ENCODE results near the gene EEF1AKMT3. TPM values are rescaled to one million over a fixed set of nuclear protein-coding genes. Genes with fewer than 3 reads are reported as not detected.

EEF1AKMT3 gene
- total RNA-seq, 1 donor from 2014 or later = 4.3 TPM

GRCh38 chr12:57735198-57735855, 37.1 kb upstream of the EEF1AKMT3 start:
- no peak for DNase-seq

GRCh38 chr12:57735952-57736740, 36.3 kb upstream of the EEF1AKMT3 start:
- DNase-seq = no peak

GRCh38 chr12:57736741-57737466, 35.5 kb upstream of the EEF1AKMT3 start:
- no peak for DNase-seq

GRCh38 chr12:57737467-57738460, 34.6 kb upstream of the EEF1AKMT3 start:
- peak; percentile 25 for DNase-seq

GRCh38 chr12:57738661-57739237, 33.7 kb upstream of the EEF1AKMT3 start, which contains the start of gene AGAP2:
Gene AGAP2, minus strand, starts transcription at chr12:57738742. Its CDS starts 496 bp downstream, at chr12:57738246.
- DNase-seq = no peak

- DNase-seq = no peak
These were observed 33.0 kb upstream of the EEF1AKMT3 start for GRCh38 chr12:57739387-57739786.

- no peak for DNase-seq
These were observed 32.4 kb upstream of the EEF1AKMT3 start for GRCh38 chr12:57739914-57740538.

- peak; percentile 49 for DNase-seq
These were observed 31.6 kb upstream of the EEF1AKMT3 start for GRCh38 chr12:57740656-57741412.

- DNase-seq = no peak
These were observed 31.0 kb upstream of the EEF1AKMT3 start for GRCh38 chr12:57741413-57741789.

- DNase-seq = no peak
These were observed 30.3 kb upstream of the EEF1AKMT3 start for GRCh38 chr12:57741844-57742738.

GRCh38 chr12:57743769-57744168, 28.6 kb upstream of the EEF1AKMT3 start:
- no peak for DNase-seq

GRCh38 chr12:57744194-57744776, 28.1 kb upstream of the EEF1AKMT3 start:
- no peak for DNase-seq

- DNase-seq = peak; percentile 99
These were observed 27.5 kb upstream of the EEF1AKMT3 start, which contains the start of gene TSPAN31 for GRCh38 chr12:57744777-57745484. Gene TSPAN31, plus strand, starts transcription at chr12:57745039. Its CDS starts 116 bp downstream, at chr12:57745155.

- no peak for DNase-seq
These were observed 26.9 kb upstream of the EEF1AKMT3 start for GRCh38 chr12:57745485-57745881.

- DNase-seq = no peak
These were observed 26.4 kb upstream of the EEF1AKMT3 start for GRCh38 chr12:57746025-57746424.

GRCh38 chr12:57749061-57749460, 23.4 kb upstream of the EEF1AKMT3 start:
- no peak for DNase-seq

GRCh38 chr12:57750561-57751431, 21.6 kb upstream of the EEF1AKMT3 start:
- DNase-seq = no peak

Measured in dermis blood vessel endothelial cell (primary cell).